Tibial nerve (tissue), 4 donors: ENCODE results near the gene UPF1.

ENCODE experiments used
- EP300 ChIP-seq, 2 donors: sonication (generic); formaldehyde crosslinking; IDR thresholded peaks; one replicate each; pipeline ENCODE4 v1.6.1; 2017; ENCODE audit warnings: antibody characterized with exemption in 2 of 2, mild to moderate bottlenecking in 1 of 2
- POLR2A ChIP-seq, 2 donors: fragments of 450-650 bp; IDR thresholded peaks; one replicate each; pipeline ENCODE4 v1.6.1; 2017; ENCODE audit warnings: antibody characterized with exemption in 2 of 2, mild to moderate bottlenecking in 2 of 2, moderate library complexity in 2 of 2
- TF ChIP-seq, protein P1 (sequence below), 5 experiments: fragments of 200-600 bp in 3 of 5; fragments of 450-650 bp in 2 of 5; sonication (generic) in 3 of 5; IDR thresholded peaks; one replicate each; pipeline ENCODE4 v1.5.1; 2016 to 2019; ENCODE audit warnings: antibody characterized with exemption in 5 of 5, mild to moderate bottlenecking in 3 of 5, moderate library complexity in 2 of 5

DNA sequence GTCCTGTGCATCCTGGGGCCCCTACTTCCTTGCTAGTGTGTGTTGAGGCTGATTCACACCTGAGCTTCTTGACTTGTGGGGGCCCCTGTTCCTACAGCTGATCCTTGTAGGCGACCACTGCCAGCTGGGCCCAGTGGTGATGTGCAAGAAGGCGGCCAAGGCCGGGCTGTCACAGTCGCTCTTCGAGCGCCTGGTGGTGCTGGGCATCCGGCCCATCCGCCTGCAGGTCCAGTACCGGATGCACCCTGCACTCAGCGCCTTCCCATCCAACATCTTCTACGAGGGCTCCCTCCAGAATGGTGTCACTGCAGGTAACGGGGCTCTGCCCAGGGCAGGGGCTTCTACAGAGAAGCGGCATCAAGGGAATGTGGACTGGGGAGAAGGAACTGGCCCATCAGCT, 25.5 kb downstream of the UPF1 start:
- TF ChIP-seq, protein P1, sequence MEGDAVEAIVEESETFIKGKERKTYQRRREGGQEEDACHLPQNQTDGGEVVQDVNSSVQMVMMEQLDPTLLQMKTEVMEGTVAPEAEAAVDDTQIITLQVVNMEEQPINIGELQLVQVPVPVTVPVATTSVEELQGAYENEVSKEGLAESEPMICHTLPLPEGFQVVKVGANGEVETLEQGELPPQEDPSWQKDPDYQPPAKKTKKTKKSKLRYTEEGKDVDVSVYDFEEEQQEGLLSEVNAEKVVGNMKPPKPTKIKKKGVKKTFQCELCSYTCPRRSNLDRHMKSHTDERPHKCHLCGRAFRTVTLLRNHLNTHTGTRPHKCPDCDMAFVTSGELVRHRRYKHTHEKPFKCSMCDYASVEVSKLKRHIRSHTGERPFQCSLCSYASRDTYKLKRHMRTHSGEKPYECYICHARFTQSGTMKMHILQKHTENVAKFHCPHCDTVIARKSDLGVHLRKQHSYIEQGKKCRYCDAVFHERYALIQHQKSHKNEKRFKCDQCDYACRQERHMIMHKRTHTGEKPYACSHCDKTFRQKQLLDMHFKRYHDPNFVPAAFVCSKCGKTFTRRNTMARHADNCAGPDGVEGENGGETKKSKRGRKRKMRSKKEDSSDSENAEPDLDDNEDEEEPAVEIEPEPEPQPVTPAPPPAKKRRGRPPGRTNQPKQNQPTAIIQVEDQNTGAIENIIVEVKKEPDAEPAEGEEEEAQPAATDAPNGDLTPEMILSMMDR (IDR thresholded peaks at IDR 0.05) = no peak
- no peak for TF ChIP-seq POLR2A (IDR thresholded peaks at IDR 0.05)
- no peak for TF ChIP-seq EP300 (IDR thresholded peaks at IDR 0.05)
